Endothelial cell of umbilical vein (primary cell): Measurements from ENCODE around the gene AGPS. TPM values are rescaled to one million over a fixed set of nuclear protein-coding genes. Genes with fewer than 3 reads are reported as not detected.

Source experiments
- BruUV-seq: library from RNA; stranded (reverse); fragments of 400-500 nt; replicated peaks from 2 replicates; lab custom pipeline; 2021; lab: Mats Ljungman, UMichigan
- CTCF ChIA-PET: fragments of 300-600, 350-600 bp; sonication (Branson Sonifier 250); formaldehyde crosslinking; loops from one replicate; lab custom pipeline; 2021; ENCODE audit warnings: antibody characterized with exemption, inconsistent platforms; lab: Charles Lee
- POLR2A ChIA-PET: fragments of 300-600, 350-600 bp; sonication (Branson Sonifier 250); formaldehyde crosslinking; loops from one replicate; lab custom pipeline; 2021; ENCODE audit warnings: antibody characterized with exemption, inconsistent platforms; lab: Charles Lee
- DNase-seq: peaks from one replicate; pipeline ENCODE4 v3.0.0-alpha.2; 2011; ENCODE audit warnings: low read depth, low spot score
- FAIRE-seq: peaks from 2 replicates; lab custom pipeline; 2011; peaks lifted over from hg19 to GRCh38; lab: Jason Lieb, UNC
- H2AFZ ChIP-seq: 2 replicates; pipeline ENCODE4 v1.6.0; 2012; ENCODE audit warnings: low read depth, low read length, control low read depth, inconsistent platforms
- H3K27ac ChIP-seq: 2 replicates; pipeline ENCODE4 v1.5.1; 2011; ENCODE audit warnings: low read depth, mild to moderate bottlenecking, control low read depth, low read length, moderate library complexity; ENCODE audit not compliant: insufficient read depth
- H3K27me3 ChIP-seq, 2 experiments: 2 replicates each; pipeline versions ENCODE4 v1.6.0 to v1.6.1; 2011; ENCODE audit warnings: low read length in 2 of 2, mixed read lengths in 1 of 2; ENCODE audit not compliant: control insufficient read depth in 2 of 2, insufficient read depth in 2 of 2
- H3K36me3 ChIP-seq, 2 experiments: 2 replicates in 1 of 2; 3 replicates in 1 of 2; pipeline ENCODE4 v1.5.1; 2011; ENCODE audit warnings: low read length in 2 of 2, mild to moderate bottlenecking in 1 of 2, moderate library complexity in 1 of 2; ENCODE audit not compliant: control insufficient read depth in 2 of 2, insufficient read depth in 2 of 2; ENCODE audit errors: extremely low read depth in 1 of 2
- H3K4me1 ChIP-seq: 3 replicates; pipeline ENCODE4 v1.5.1; 2011; ENCODE audit warnings: mild to moderate bottlenecking, low read length; ENCODE audit not compliant: control insufficient read depth, insufficient read depth; ENCODE audit errors: extremely low read depth
- H3K4me2 ChIP-seq: 2 replicates; pipeline ENCODE4 v1.6.1; 2011; ENCODE audit warnings: low read length, control low read depth, mixed read lengths; ENCODE audit not compliant: insufficient read depth
- H3K4me3 ChIP-seq, 3 experiments: fragments of 200-600 bp in 1 of 3; sonication (generic), shearing (Covaris generic) in 1 of 3; replicated peaks in 1 of 3; 2 replicates each; pipeline ENCODE4 v1.5.1; 2011 to 2016; ENCODE audit warnings: control low read depth in 3 of 3, low read length in 3 of 3, mild to moderate bottlenecking in 2 of 3, inconsistent platforms in 1 of 3, low read depth in 1 of 3, moderate library complexity in 1 of 3; ENCODE audit not compliant: insufficient read depth in 1 of 3
- H3K79me2 ChIP-seq: 2 replicates; pipeline ENCODE4 v1.6.0; 2012; ENCODE audit warnings: low read length, inconsistent platforms; ENCODE audit not compliant: control insufficient read depth, insufficient read depth
- H3K9ac ChIP-seq: replicated peaks from 2 replicates; pipeline ENCODE3; 2011; ENCODE audit warnings: low read length, control low read depth; ENCODE audit not compliant: insufficient read depth; ENCODE audit errors: extremely low read depth
- H3K9me1 ChIP-seq: replicated peaks from 3 replicates; pipeline ENCODE4 v1.6.0; 2011; ENCODE audit warnings: mild to moderate bottlenecking, low read length; ENCODE audit not compliant: control insufficient read depth, insufficient read depth; ENCODE audit errors: extremely low read depth
- H3K9me3 ChIP-seq: replicated peaks from 2 replicates; pipeline ENCODE4 v1.5.1; 2012; ENCODE audit warnings: low read length, inconsistent platforms; ENCODE audit not compliant: control insufficient read depth, insufficient read depth
- H4K20me1 ChIP-seq: replicated peaks from 2 replicates; pipeline ENCODE3; 2011; ENCODE audit warnings: mild to moderate bottlenecking, low read length; ENCODE audit not compliant: control insufficient read depth, insufficient read depth; ENCODE audit errors: extremely low read depth
- CTCF ChIP-seq, 2 donors: IDR thresholded peaks; 1 replicate in 1 of 2; 2 replicates in 1 of 2; pipeline ENCODE4 v1.5.1; 2011; ENCODE audit warnings: low read length in 2 of 2, mild to moderate bottlenecking in 2 of 2, moderate library complexity in 2 of 2, control low read depth in 1 of 2, inconsistent platforms in 1 of 2, low read depth in 1 of 2; ENCODE audit not compliant: insufficient read depth in 1 of 2; ENCODE audit errors: extremely low read depth in 1 of 2
- EZH2 ChIP-seq: IDR thresholded peaks from 2 replicates; pipeline ENCODE4 v1.6.1; 2012; ENCODE audit warnings: borderline replicate concordance, low read depth, mild to moderate bottlenecking, moderate library complexity, low read length, inconsistent platforms; ENCODE audit not compliant: severe bottlenecking
- FOS ChIP-seq: IDR thresholded peaks from 2 replicates; pipeline ENCODE4 v1.6.1; 2011; ENCODE audit warnings: mild to moderate bottlenecking, low read length, moderate library complexity, borderline replicate concordance; ENCODE audit not compliant: insufficient read depth
- GATA2 ChIP-seq: IDR thresholded peaks from 2 replicates; pipeline ENCODE4 v1.7.0; 2011; ENCODE audit warnings: low read depth, mild to moderate bottlenecking, moderate library complexity, mixed read lengths, low read length; ENCODE audit not compliant: insufficient read length, insufficient read depth
- JUN ChIP-seq: IDR thresholded peaks from 2 replicates; pipeline ENCODE4 v1.6.1; 2011; ENCODE audit warnings: borderline replicate concordance, low read depth; ENCODE audit not compliant: insufficient read length, insufficient read depth
- MAX ChIP-seq: IDR thresholded peaks from 2 replicates; pipeline ENCODE4 v1.6.1; 2011; ENCODE audit not compliant: insufficient read depth, insufficient read length
- MYC ChIP-seq: IDR thresholded peaks from one replicate; pipeline ENCODE4 v1.6.1; 2011; ENCODE audit warnings: mild to moderate bottlenecking, low read depth, low read length
- POLR2A ChIP-seq: IDR thresholded peaks from 2 replicates; pipeline ENCODE4 v1.6.1; 2012; ENCODE audit warnings: low read depth, mild to moderate bottlenecking, control low read depth, low read length
- POLR2AphosphoS5 ChIP-seq: IDR thresholded peaks from 2 replicates; pipeline ENCODE4 v1.6.1; 2012; ENCODE audit warnings: low read depth, mild to moderate bottlenecking, control low read depth, low read length, moderate library complexity; ENCODE audit not compliant: insufficient read depth
- dilution Hi-C: fragments of 300-500 bp; cut with MboI; formaldehyde crosslinking; loops from one replicate; pipeline ENCODE4 v1.15.0; 2019; ENCODE audit warnings: low sequenced_read_pairs; ENCODE audit not compliant: extremely low pct_ligation_motif_present
- intact Hi-C: fragments of 100-400 bp; cut with micrococcal nuclease; formaldehyde crosslinking; loops from one replicate; pipeline ENCODE4 v1.10.0; 2022
- polyA plus RNA-seq, 4 experiments: library from polyadenylated mRNA; depleted of rRNA in 3 of 4; stranded (reverse) in 3 of 4; unstranded in 1 of 4; fragments of >200 nt; gene quantifications; 2 replicates each; pipeline versions ENCODE4 v1.2.1 to v1.2.3, GENCODE V29; 2011 to 2012; ENCODE audit warnings: missing spikeins in 1 of 4
- total RNA-seq: library from RNA; stranded (reverse); gene quantifications from 2 replicates; pipeline ENCODE4 v1.2.3, GENCODE V29; 2021

The AGPS gene
- total and polyA plus RNA-seq, 2 donors (not counting 3 experiments of a cell fraction or from before 2014, with no cell fraction given) = 10.1 to 96.5 TPM

- FAIRE-seq (no peak), DNase-seq (no peak)
- H4K20me1 ChIP-seq = no peaks in the 10 kb centered on the region
- H3K9me1 ChIP-seq = no peaks in the 10 kb centered on the region
- H3K4me1 ChIP-seq = no peaks in the 10 kb centered on the region
- no peaks in the 10 kb centered on the region for H3K9me3 ChIP-seq
- dilution Hi-C loops = no loop called here
- no peak overlapping the region for H3K27ac ChIP-seq
- no peak overlapping the region for H2AFZ ChIP-seq
- H3K36me3 ChIP-seq = peaks cover 0 to 2% of the 10 kb centered on the region in 2 experiments
- no TSS peak for BruUV-seq
- intact Hi-C loops = no loop called here
- H3K9ac ChIP-seq = no peak overlapping the region
- no peak for TF ChIP-seq GATA2
- no peak for TF ChIP-seq FOS
- TF ChIP-seq JUN = no peak
- no peak for TF ChIP-seq MYC
- TF ChIP-seq POLR2A = no peak
- no peak for TF ChIP-seq MAX
- TF ChIP-seq CTCF (IDR thresholded peaks at IDR 0.05; ENCODE audit: extremely low read depth in 1 of 2, insufficient read depth in 1 of 2, low read depth in 1 of 2, low read length in 2 of 2) = no peak
- no peak for TF ChIP-seq EZH2
- no peak for TF ChIP-seq POLR2AphosphoS5
- ChIA-PET CTCF (interaction anchor here (1.5 kb wide), 1 partner anchor 13 kb away, joined by 4 read pairs; no protein-coding TSS in a partner anchor), POLR2A (no interaction called here)
- no peak overlapping the region for H3K4me3 ChIP-seq
- H3K27me3 ChIP-seq = no peaks in the 10 kb centered on the region
- no peaks in the 10 kb centered on the region for H3K79me2 ChIP-seq
- H3K4me2 ChIP-seq = no peak overlapping the region
Observed at GRCh38 chr2:177535958-177536504, 143.5 kb downstream of the AGPS start.
